HepG2 (cell line): ENCODE data around the gene CHMP6. TPM values are rescaled to one million over a fixed set of nuclear protein-coding genes. Genes with fewer than 3 reads are reported as not detected.

Experiments used
- DMTF1 ChIP-seq: sonication (generic); formaldehyde crosslinking; IDR thresholded peaks from 2 replicates; pipeline ENCODE4 v1.4.0; 2020; ENCODE audit warnings: mild to moderate bottlenecking, missing genetic modification reagents
- EP300 ChIP-seq, 3 experiments: sonication (generic) in 1 of 3; formaldehyde crosslinking in 1 of 3; IDR thresholded peaks; 2 replicates each; pipeline versions ENCODE4 v1.5.1 to v1.6.1; 2011 to 2020; ENCODE audit warnings: low read depth in 2 of 3, low read length in 2 of 3, borderline replicate concordance in 1 of 3, improper control_type of control experiment in 1 of 3, mild to moderate bottlenecking in 1 of 3, missing genetic modification reagents in 1 of 3, moderate library complexity in 1 of 3
- FOXA1 ChIP-seq, 2 experiments: fragments of 450-650 bp in 1 of 2; sonication (generic) in 1 of 2; formaldehyde crosslinking in 1 of 2; IDR thresholded peaks; 2 replicates each; pipeline versions ENCODE4 v1.4.0 to v1.6.1; 2016 to 2020; ENCODE audit warnings: missing genetic modification reagents in 1 of 2
- GLMP ChIP-seq: sonication (generic); formaldehyde crosslinking; IDR thresholded peaks from 2 replicates; pipeline ENCODE4 v1.9.0; 2021; ENCODE audit warnings: missing genetic modification reagents, mild to moderate bottlenecking, borderline replicate concordance
- GTF3A ChIP-seq: sonication (generic); formaldehyde crosslinking; conservative IDR thresholded peaks from 2 replicates; pipeline ENCODE4 v1.4.0; 2020; ENCODE audit warnings: mild to moderate bottlenecking, missing genetic modification reagents
- HIC2 ChIP-seq: sonication (generic); formaldehyde crosslinking; IDR thresholded peaks from 2 replicates; pipeline ENCODE4 v1.9.0; 2022; ENCODE audit warnings: low read depth, missing genetic modification reagents
- MZF1 ChIP-seq: sonication (generic); formaldehyde crosslinking; IDR thresholded peaks from 2 replicates; pipeline ENCODE4 v1.8.1; 2023; ENCODE audit warnings: mild to moderate bottlenecking, missing genetic modification reagents, borderline replicate concordance
- PTBP1 ChIP-seq: fragments of 200-400 bp; formaldehyde crosslinking; IDR thresholded peaks from 2 replicates; pipeline ENCODE4 v1.6.1; 2018; ENCODE audit warnings: low read length, low read depth; ENCODE audit not compliant: poor library complexity, severe bottlenecking
- RBAK ChIP-seq: sonication (generic); formaldehyde crosslinking; IDR thresholded peaks from 2 replicates; pipeline ENCODE4 v1.5.1; 2020; ENCODE audit warnings: mild to moderate bottlenecking, missing genetic modification reagents
- RNF219 ChIP-seq: sonication (generic); formaldehyde crosslinking; IDR thresholded peaks from 2 replicates; pipeline ENCODE4 v1.5.0; 2020; ENCODE audit warnings: mild to moderate bottlenecking, missing genetic modification reagents
- SAP130 ChIP-seq: IDR thresholded peaks from 2 replicates; pipeline ENCODE4 v1.6.1; 2016; ENCODE audit warnings: low read depth
- SMARCC2 ChIP-seq: fragments of 450-650 bp; IDR thresholded peaks from 2 replicates; pipeline ENCODE4 v1.6.1; 2017; ENCODE audit warnings: antibody characterized with exemption, mild to moderate bottlenecking
- SPEN ChIP-seq: sonication (generic); formaldehyde crosslinking; IDR thresholded peaks from 2 replicates; pipeline ENCODE4 v1.5.1; 2020; ENCODE audit warnings: low read depth, mild to moderate bottlenecking, missing genetic modification reagents
- TBP ChIP-seq: sonication (generic); formaldehyde crosslinking; IDR thresholded peaks from 2 replicates; pipeline ENCODE4 v1.5.0; 2020; ENCODE audit warnings: missing genetic modification reagents
- ZBTB21 ChIP-seq: sonication (generic); formaldehyde crosslinking; IDR thresholded peaks from 2 replicates; pipeline ENCODE4 v1.4.0; 2020; ENCODE audit warnings: missing genetic modification reagents
- ZBTB7A ChIP-seq: sonication (generic); formaldehyde crosslinking; IDR thresholded peaks from 2 replicates; pipeline ENCODE4 v1.8.0; 2022; ENCODE audit warnings: mild to moderate bottlenecking, missing genetic modification reagents
- ZFP1 ChIP-seq: IDR thresholded peaks from 2 replicates; pipeline ENCODE4 v1.6.1; 2016
- ZFP90 ChIP-seq: sonication (generic); formaldehyde crosslinking; IDR thresholded peaks from 2 replicates; pipeline ENCODE4 v1.8.0; 2022; ENCODE audit warnings: missing genetic modification reagents, mild to moderate bottlenecking, inconsistent platforms, borderline replicate concordance
- ZKSCAN5 ChIP-seq: sonication (generic); formaldehyde crosslinking; IDR thresholded peaks from 2 replicates; pipeline ENCODE4 v1.5.1; 2020; ENCODE audit warnings: mild to moderate bottlenecking, missing genetic modification reagents
- ZNF263 ChIP-seq: sonication (generic); formaldehyde crosslinking; IDR thresholded peaks from 2 replicates; pipeline ENCODE4 v1.4.0; 2020; ENCODE audit warnings: missing genetic modification reagents
- ZNF296 ChIP-seq: sonication (generic); formaldehyde crosslinking; conservative IDR thresholded peaks from 2 replicates; pipeline ENCODE4 v1.5.0; 2020; ENCODE audit warnings: mild to moderate bottlenecking, missing genetic modification reagents
- ZNF75D ChIP-seq: sonication (generic); formaldehyde crosslinking; IDR thresholded peaks from 2 replicates; pipeline ENCODE4 v1.8.1; 2023; ENCODE audit warnings: missing genetic modification reagents, mild to moderate bottlenecking, borderline replicate concordance
- ZNF773 ChIP-seq: sonication (generic); formaldehyde crosslinking; IDR thresholded peaks from 2 replicates; pipeline ENCODE4 v1.4.0; 2020; ENCODE audit warnings: missing genetic modification reagents, borderline replicate concordance
- ZNF878 ChIP-seq: sonication (generic); formaldehyde crosslinking; IDR thresholded peaks from 2 replicates; pipeline ENCODE4 v1.8.1; 2023; ENCODE audit warnings: mild to moderate bottlenecking, missing genetic modification reagents, moderate library complexity
- polyA plus RNA-seq, 8 experiments: library from polyadenylated mRNA; depleted of rRNA in 3 of 8; stranded (reverse) in 7 of 8; unstranded in 1 of 8; fragments of >200 nt; fragmentation: Illumina TruSeq in 4 of 8; extraction: Trizol in 4 of 8; gene quantifications; 2 replicates each; pipeline versions ENCODE4 v1.2.1 to v1.2.3, GENCODE V29; 2011 to 2016; ENCODE audit warnings: low read depth in 4 of 8, missing spikeins in 1 of 8, mixed read lengths in 1 of 8; ENCODE audit not compliant: insufficient read depth in 1 of 8
- total RNA-seq, 5 experiments: library from RNA; depleted of rRNA; stranded (reverse); fragments of >200 nt; fragmentation: Illumina TruSeq; extraction: Trizol; gene quantifications; 2 replicates each; pipeline ENCODE4 v1.2.3, GENCODE V29; 2016; ENCODE audit warnings: low read depth in 1 of 5

Gene CHMP6
- total and polyA plus RNA-seq, 2 of the 13 experiments (the other 11 are each of a cell fraction or from before 2014, with no cell fraction given) = 11.1 to 24.2 TPM

GRCh38 chr17:80991645-80992076, at the start of gene CHMP6 (continued):
- TF ChIP-seq EP300 (IDR thresholded peaks at IDR 0.05; ENCODE audit: low read depth in 2 of 2, low read length in 2 of 2) (peak in 1 of 2 experiments; percentile 46; a peak in 1 of 4 replicates), EP300 (CRISPR knock-in tag; IDR thresholded peaks at IDR 0.05; ENCODE audit: borderline replicate concordance) (no peak), SAP130 (CRISPR knock-in tag) (peak; percentile 41; the same call in 1 of the 2 replicates), SPEN (peak; percentile 83; the same call in 1 of the 2 replicates), HIC2 (CRISPR knock-in tag) (no peak), ZNF75D (CRISPR knock-in tag) (no peak), SMARCC2 (no peak), FOXA1 (IDR thresholded peaks at IDR 0.05) (no peak), FOXA1 (CRISPR knock-in tag; IDR thresholded peaks at IDR 0.05) (no peak), RBAK (CRISPR knock-in tag) (no peak), GTF3A (CRISPR knock-in tag) (peak; percentile 81; the same call in 1 of the 2 replicates), ZNF773 (CRISPR knock-in tag) (peak; percentile 34; the same call in 1 of the 2 replicates), GLMP (CRISPR knock-in tag) (no peak), ZFP90 (CRISPR knock-in tag) (no peak), ZNF878 (CRISPR knock-in tag) (no peak), ZBTB21 (no peak), TBP (CRISPR knock-in tag) (0 out of 2 replicates have a peak, but pooled peaks have one; percentile 39), ZFP1 (CRISPR knock-in tag) (no peak; the same call in 1 of the 2 replicates), MZF1 (CRISPR knock-in tag) (no peak), ZBTB7A (CRISPR knock-in tag) (no peak), RNF219 (CRISPR knock-in tag) (no peak), PTBP1 (no peak), ZKSCAN5 (no peak), DMTF1 (CRISPR knock-in tag) (no peak), ZNF296 (CRISPR knock-in tag) (no peak), ZNF263 (CRISPR knock-in tag) (peak; percentile 49; the same call in 1 of the 2 replicates)
